SW480 (cell line): ENCODE measurements around the gene LRP4.
A peak's percentile ranks its signal among the peaks of the same experiment; 100 is the strongest.

ENCODE experiments used
- DNase-seq: peaks from one replicate; pipeline ENCODE4 v3.0.0-alpha.2; 2016; ENCODE audit warnings: low spot score

Gene LRP4

DNA sequence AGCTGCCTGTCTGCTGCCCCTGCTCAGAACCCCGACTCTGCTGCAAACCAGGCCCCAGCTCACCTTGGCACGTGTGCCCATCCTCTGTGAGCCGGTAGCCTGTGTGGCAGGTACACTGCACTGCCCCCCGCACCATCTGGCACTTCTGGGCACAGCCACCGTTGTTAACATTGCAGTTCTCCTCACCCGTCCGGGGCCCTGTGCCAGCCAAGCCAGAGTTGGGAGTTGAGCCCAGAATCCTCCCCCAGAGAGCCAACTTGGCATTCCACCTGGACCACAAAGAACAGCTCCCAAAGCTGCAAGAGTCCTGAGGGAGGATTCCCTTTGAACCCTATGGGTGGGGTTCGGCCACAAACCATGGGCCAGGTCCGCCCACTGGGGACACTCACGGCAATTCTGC lies 22.5 kb downstream of the LRP4 start:
- DNase-seq: peak; percentile 46

- no peak for DNase-seq
Observed at GRCh38 chr11:46894961-46895360, 23.4 kb downstream of the LRP4 start.

DNA sequence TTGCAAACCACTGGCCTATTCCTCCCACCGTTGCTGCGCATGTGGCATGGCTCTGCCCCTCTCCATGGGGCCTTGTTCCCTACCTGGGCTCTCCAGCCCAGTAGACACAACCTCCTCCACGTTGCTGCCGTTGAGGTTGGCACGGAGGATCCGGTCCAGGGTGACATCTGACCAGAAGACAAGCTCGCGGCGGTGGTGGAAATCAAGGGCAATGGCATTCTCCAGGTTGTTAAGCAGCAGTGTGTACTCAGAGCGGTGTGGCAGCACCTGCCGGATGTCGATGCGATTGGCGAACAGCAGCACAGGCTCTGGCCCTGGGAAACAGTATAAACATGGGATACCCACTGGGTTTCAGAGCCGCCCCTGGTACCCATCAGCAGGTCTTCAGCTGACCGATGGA lies 23.8 kb downstream of the LRP4 start:
- no peak for DNase-seq

- DNase-seq: no peak
Observed at GRCh38 chr11:46892838-46893237, 25.5 kb downstream of the LRP4 start.

DNA sequence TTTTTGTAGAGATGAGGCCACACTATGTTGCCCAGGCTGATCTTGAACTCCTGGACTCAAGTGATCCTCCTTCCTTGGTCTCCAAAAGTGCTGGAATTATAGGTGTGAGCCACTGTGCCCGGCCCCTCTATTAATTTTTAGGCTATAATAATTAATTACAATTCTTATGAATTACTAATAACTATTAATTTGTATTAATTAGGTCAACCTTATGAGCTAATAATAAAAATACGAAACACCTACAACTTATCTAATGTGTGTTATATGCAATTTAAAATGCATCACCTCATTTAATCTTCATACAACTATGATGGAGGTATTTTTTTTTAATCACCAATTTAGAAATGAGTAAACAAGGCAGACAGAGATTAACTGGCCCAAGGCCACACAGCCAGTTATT lies 26.2 kb downstream of the LRP4 start:
- DNase-seq: no peak

GRCh38 chr11:46890665-46891064 lies 27.7 kb downstream of the LRP4 start:
- DNase-seq: no peak

GRCh38 chr11:46889689-46890475 lies 28.5 kb downstream of the LRP4 start:
- peak; percentile 71 for DNase-seq

GRCh38 chr11:46889251-46889650 lies 29.1 kb downstream of the LRP4 start:
- no peak for DNase-seq

- DNase-seq: no peak
Observed at GRCh38 chr11:46888636-46889035, 29.7 kb downstream of the LRP4 start.

DNA sequence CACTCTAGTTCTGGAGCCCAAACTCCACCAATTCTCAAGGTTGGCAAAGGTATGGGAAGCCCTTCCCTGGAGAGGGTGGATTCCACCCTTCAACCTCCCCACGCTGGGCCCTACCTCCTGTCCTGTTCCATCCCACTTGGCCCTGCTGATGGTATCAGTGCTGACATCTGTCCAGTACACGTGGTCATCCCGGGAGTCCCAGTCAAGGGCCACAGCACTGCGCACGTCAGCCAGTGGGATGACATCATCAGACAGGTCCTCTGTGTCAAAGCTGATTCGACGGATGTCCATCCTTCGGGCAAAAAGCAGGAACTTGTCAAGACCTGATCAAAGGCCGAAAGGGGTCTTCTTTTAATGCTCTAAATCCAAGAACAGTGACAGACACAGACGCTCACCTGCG lies 32.1 kb downstream of the LRP4 start:
- DNase-seq: no peak

DNA sequence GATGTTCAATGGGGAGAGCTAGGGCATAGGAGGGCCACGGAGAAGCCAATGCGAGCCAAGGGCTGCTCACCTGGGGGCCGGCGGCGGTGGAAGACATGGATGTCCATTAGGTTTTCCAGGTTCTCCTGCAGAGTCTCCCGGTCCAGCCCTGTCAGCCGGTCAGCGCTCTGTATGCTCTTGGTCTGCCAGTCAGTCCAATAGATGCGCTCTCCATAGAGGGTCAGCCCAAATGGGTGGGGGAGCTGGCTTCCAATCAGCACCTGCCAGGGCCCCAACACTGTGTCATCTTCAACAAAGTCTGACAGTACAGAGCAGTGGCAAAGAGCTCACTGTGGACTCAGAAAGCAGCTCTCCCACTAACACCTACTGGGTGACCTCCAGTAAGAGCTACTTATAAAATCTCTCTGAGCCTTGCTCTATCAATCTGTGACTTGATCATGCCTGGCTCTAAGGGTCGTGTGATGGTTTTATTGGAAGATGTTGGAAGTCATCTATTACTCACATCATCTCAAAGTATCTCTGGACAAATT lies 39.2 kb downstream of the LRP4 start:
- DNase-seq: no peak

DNA sequence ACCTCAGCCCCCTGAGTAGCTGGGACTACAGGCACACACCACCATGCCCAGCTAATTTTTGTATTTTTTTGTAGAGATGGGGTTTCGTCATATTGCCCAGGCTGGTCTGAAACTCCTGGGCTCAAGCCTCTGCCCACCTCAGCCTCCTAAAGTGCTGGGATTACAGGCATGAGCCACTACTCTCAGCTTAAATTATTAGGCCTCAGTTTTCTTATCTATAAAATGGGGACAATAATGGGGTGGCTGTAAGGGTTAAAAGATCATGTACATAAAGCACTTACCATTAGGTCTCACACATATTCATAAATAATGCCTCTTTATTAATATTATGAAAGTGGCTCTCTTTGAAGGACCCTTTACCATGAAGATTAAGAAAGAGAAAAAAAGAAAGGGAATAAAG lies 40.8 kb downstream of the LRP4 start:
- no peak for DNase-seq

DNA sequence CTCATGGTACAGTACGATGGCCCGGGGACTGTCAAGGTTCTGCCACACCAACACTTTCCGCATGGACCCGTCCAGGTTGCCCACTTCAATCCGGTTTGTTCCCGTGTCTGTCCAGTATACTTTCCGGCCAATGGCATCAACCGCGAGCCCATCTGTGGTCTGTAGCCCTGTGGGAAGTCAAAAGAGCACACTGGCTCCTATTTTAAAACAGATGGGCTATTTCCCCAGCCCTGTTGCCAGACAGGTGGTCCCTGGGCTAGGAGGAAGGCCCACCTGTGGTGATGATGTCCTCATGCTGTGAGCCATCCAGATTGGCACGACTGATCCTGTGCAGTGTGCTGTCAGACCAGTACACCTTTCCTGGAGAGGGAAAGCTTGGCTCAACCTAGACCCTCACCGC lies 41.9 kb downstream of the LRP4 start:
- no peak for DNase-seq

- DNase-seq: no peak
Observed at GRCh38 chr11:46874586-46874985, 43.8 kb downstream of the LRP4 start.

GRCh38 chr11:46868912-46869311 lies 49.4 kb downstream of the LRP4 start:
- DNase-seq: no peak

DNA sequence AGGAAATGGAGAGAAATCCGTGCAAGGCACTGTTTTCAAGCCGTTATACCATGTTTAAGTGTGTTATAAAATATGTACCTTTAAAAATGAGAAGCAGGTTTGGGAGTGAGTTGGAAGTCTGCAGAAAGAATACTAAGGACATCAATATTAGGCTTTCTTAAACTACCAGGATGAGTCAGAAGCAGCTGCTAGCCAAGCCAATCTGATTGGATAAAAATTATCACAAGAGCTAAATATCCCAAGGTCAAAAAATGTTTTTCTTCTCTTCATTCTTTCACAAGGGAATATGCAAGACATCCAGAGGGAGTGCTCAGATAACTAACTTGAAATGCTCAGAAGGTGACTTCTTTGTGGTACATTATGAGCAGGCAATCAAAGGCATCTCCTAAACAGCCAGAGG lies 53.0 kb downstream of the LRP4 start:
- DNase-seq: no peak

GRCh38 chr11:46860218-46860617 lies 58.1 kb downstream of the LRP4 start:
- DNase-seq: no peak

GRCh38 chr11:46858920-46859546 lies 59.3 kb downstream of the LRP4 start:
- DNase-seq: no peak

- DNase-seq: no peak
Observed at GRCh38 chr11:46857666-46858065, 60.7 kb downstream of the LRP4 start.

- no peak for DNase-seq
Observed at GRCh38 chr11:46856605-46857343, 61.6 kb downstream of the LRP4 start.

DNA sequence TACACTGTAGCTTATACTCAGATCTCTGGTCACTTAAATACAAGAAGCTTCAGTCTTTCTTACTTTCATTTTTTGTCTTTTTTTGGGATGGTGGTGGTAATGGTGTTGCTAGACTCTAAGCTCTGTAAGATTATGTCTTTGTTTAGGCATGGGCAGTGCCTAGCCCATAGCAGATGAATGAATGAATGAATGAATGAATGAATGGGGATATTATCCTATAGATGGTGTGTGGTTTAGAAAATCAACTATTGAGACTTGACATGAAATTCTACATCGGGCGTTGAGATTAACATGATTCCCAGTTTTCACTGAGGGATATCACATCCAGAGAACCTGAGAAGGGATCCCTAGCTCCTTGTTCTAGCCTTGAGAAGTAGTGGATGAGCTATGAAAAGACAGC lies 62.5 kb downstream of the LRP4 start:
- no peak for DNase-seq

GRCh38 chr11:46855167-46855566 lies 63.2 kb downstream of the LRP4 start:
- no peak for DNase-seq

- DNase-seq: peak; percentile 13
Observed at GRCh38 chr11:46850829-46851380, 67.4 kb downstream of the LRP4 start.
